Activated CD8-positive, alpha-beta T cell treated with anti-CD3 and anti-CD28 coated beads, Interleukin-2, amount 10 ng/mL, durations not matched to agents 7 days and 5 days (primary cell): ENCODE results near the gene NAXD. TPM values are rescaled to one million over a fixed set of nuclear protein-coding genes. Genes with fewer than 3 reads are reported as not detected.
"Not testable (repeated sequence)": the region's sequence is repeated elsewhere in the genome, so short reads cannot be mapped to it uniquely, and the experiment has no call there.

ENCODE experiments used
- ATAC-seq: fragments of 150-1000 bp; cut with Tn5 transposase; one replicate; pipeline ENCODE4 v1.10.0; 2021; ENCODE audit warnings: moderate library complexity
- CTCF ChIA-PET: fragments of 350-600 bp; sonication (Branson Sonifier 250); formaldehyde crosslinking; loops from one replicate; lab custom pipeline; 2021; ENCODE audit warnings: antibody characterized with exemption; lab: Charles Lee
- POLR2A ChIA-PET: fragments of 350-600 bp; sonication (Branson Sonifier 250); formaldehyde crosslinking; loops from one replicate; lab custom pipeline; 2021; ENCODE audit warnings: antibody characterized with exemption; lab: Charles Lee
- DNase-seq: peaks from one replicate; pipeline ENCODE4 v3.0.0-alpha.2; 2020
- H3K27ac Mint-ChIP-seq: one replicate; pipeline ENCODE4 v1.8.0; 2021; ENCODE audit warnings: mild to moderate bottlenecking, mixed read lengths
- H3K27me3 Mint-ChIP-seq: one replicate; pipeline ENCODE4 v1.8.0; 2021; ENCODE audit warnings: low read depth, mixed read lengths
- H3K36me3 Mint-ChIP-seq: one replicate; pipeline ENCODE4 v1.8.0; 2021; ENCODE audit warnings: low read depth, mixed read lengths
- H3K4me1 Mint-ChIP-seq: one replicate; pipeline ENCODE4 v1.8.0; 2021; ENCODE audit warnings: low read depth, mixed read lengths
- H3K4me3 Mint-ChIP-seq: one replicate; pipeline ENCODE4 v1.8.0; 2021; ENCODE audit warnings: mild to moderate bottlenecking, mixed read lengths
- H3K9me3 Mint-ChIP-seq: one replicate; pipeline ENCODE4 v1.8.0; 2022; ENCODE audit warnings: mixed read lengths; ENCODE audit not compliant: insufficient read depth
- total RNA-seq, 2 experiments: library from RNA; stranded (reverse); gene quantifications; one replicate each; pipeline ENCODE4 v1.2.3, GENCODE V29; 2021

Gene NAXD
- total RNA-seq, 2 experiments from 2014 or later = 23.7 to 24.3 TPM

GRCh38 chr13:110600980-110601379, 14.4 kb upstream of the NAXD start:
- ChIA-PET POLR2A (interaction anchor here (1.3 kb wide), 1 partner anchor 16 kb away, joined by 3 read pairs; no protein-coding TSS in a partner anchor), CTCF (interaction anchor here (0.6 kb wide), 1 partner anchor 10 kb away, joined by 3 read pairs; no protein-coding TSS in a partner anchor)
- peaks cover 3% of the 10 kb centered on the region for H3K27me3 Mint-ChIP-seq
- DNase-seq (no peak), ATAC-seq (no peak)
- no peak overlapping the region for H3K4me3 Mint-ChIP-seq
- H3K4me1 Mint-ChIP-seq = no peaks in the 10 kb centered on the region
- no peak overlapping the region for H3K27ac Mint-ChIP-seq
- no peaks in the 10 kb centered on the region for H3K36me3 Mint-ChIP-seq
- H3K9me3 Mint-ChIP-seq = no peaks in the 10 kb centered on the region

- DNase-seq = no peak
- Mint-ChIP-seq H3K36me3 (no peaks in the 10 kb centered on the region), H3K4me3 (no peak overlapping the region), H3K27ac (no peak overlapping the region), H3K9me3 (no peaks in the 10 kb centered on the region), H3K27me3 (no peaks in the 10 kb centered on the region), H3K4me1 (no peaks in the 10 kb centered on the region)
- ATAC-seq = no peak
- POLR2A ChIA-PET = no interaction called here
- CTCF ChIA-PET = no interaction called here
These were observed 10.2 kb upstream of the NAXD start for GRCh38 chr13:110605132-110605531.

- H3K4me1 Mint-ChIP-seq, DNase-seq, H3K4me3 Mint-ChIP-seq, H3K27me3 Mint-ChIP-seq, H3K36me3 Mint-ChIP-seq, H3K9me3 Mint-ChIP-seq, H3K27ac Mint-ChIP-seq, POLR2A ChIA-PET, ATAC-seq, CTCF ChIA-PET: not testable (repeated sequence)
These were observed 9.1 kb upstream of the NAXD start for GRCh38 chr13:110606281-110606680.

GRCh38 chr13:110607675-110608224, 7.6 kb upstream of the NAXD start:
- Mint-ChIP-seq H3K4me3 (no peak overlapping the region), H3K27ac (no peak overlapping the region), H3K36me3 (no peaks in the 10 kb centered on the region), H3K27me3 (peaks cover 4% of the 10 kb centered on the region), H3K9me3 (no peaks in the 10 kb centered on the region), H3K4me1 (no peaks in the 10 kb centered on the region)
- POLR2A ChIA-PET = no interaction called here
- CTCF ChIA-PET = no interaction called here
- no peak for DNase-seq
- ATAC-seq = no peak

- no peak overlapping the region for H3K4me3 Mint-ChIP-seq
- peaks cover 4% of the 10 kb centered on the region for H3K27me3 Mint-ChIP-seq
- H3K4me1 Mint-ChIP-seq = peaks cover 6% of the 10 kb centered on the region
- no peak overlapping the region for H3K27ac Mint-ChIP-seq
- ChIA-PET POLR2A (no interaction called here), CTCF (interaction anchor here (0.7 kb wide), 1 partner anchor 10 kb away, joined by 3 read pairs; no protein-coding TSS in a partner anchor)
- H3K9me3 Mint-ChIP-seq = peaks cover 4% of the 10 kb centered on the region
- H3K36me3 Mint-ChIP-seq = peaks cover 4% of the 10 kb centered on the region
- ATAC-seq (no peak), DNase-seq (no peak)
These were observed 4.3 kb upstream of the NAXD start for GRCh38 chr13:110610955-110611595.

GRCh38 chr13:110615005-110615321, 382 bp upstream of the NAXD start:
- Mint-ChIP-seq H3K9me3 (peaks cover 4% of the 10 kb centered on the region), H3K36me3 (peaks cover 6% of the 10 kb centered on the region), H3K4me3 (peak overlapping the region; percentile 96), H3K27ac (peak overlapping the region; percentile 95), H3K27me3 (peaks cover 4% of the 10 kb centered on the region), H3K4me1 (peaks cover 29% of the 10 kb centered on the region)
- DNase-seq (no peak), ATAC-seq (no peak)
- ChIA-PET CTCF (interaction anchor here (1.3 kb wide), 1 partner anchor 21 kb away, joined by 5 read pairs; no protein-coding TSS in a partner anchor), POLR2A (interaction anchor here (1.8 to 3.8 kb wide), 2 partner anchors 97 to 101 kb away, joined by 11 to 22 read pairs; no protein-coding TSS in a partner anchor)

GRCh38 chr13:110616103-110617101, 1.1 kb downstream of the NAXD start:
- ATAC-seq = peak; percentile 44
- POLR2A ChIA-PET = interaction anchor here (0.9 to 3.8 kb wide), 5 partner anchors 13 to 299 kb away, joined by 3 to 22 read pairs (median 4); no protein-coding TSS in a partner anchor
- peaks cover 29% of the 10 kb centered on the region for H3K4me1 Mint-ChIP-seq

GRCh38 chr13:110617321-110618072, 2.2 kb downstream of the NAXD start:
- ATAC-seq (no peak), DNase-seq (no peak)
- H3K9me3 Mint-ChIP-seq = peaks cover 4% of the 10 kb centered on the region
- no peaks in the 10 kb centered on the region for H3K27me3 Mint-ChIP-seq
- ChIA-PET POLR2A (interaction anchor here (1.1 to 3.8 kb wide), 2 partner anchors 95 to 298 kb away, joined by 4 to 22 read pairs; no protein-coding TSS in a partner anchor), CTCF (interaction anchor here (0.8 to 2.0 kb wide), 9 partner anchors 19 to 298 kb away, joined by 3 to 7 read pairs (median 3); no protein-coding TSS in a partner anchor)
- peaks cover 29% of the 10 kb centered on the region for H3K4me1 Mint-ChIP-seq
- H3K36me3 Mint-ChIP-seq = peaks cover 6% of the 10 kb centered on the region
- no peak overlapping the region for H3K4me3 Mint-ChIP-seq
- H3K27ac Mint-ChIP-seq = no peak overlapping the region

More at GRCh38 chr13:110616103-110617101, 1.1 kb downstream of the NAXD start:
- peak; percentile 52 for DNase-seq
- Mint-ChIP-seq H3K36me3 (peaks cover 6% of the 10 kb centered on the region), H3K27ac (peak overlapping the region; percentile 95), H3K9me3 (peaks cover 4% of the 10 kb centered on the region), H3K27me3 (peaks cover 3% of the 10 kb centered on the region), H3K4me3 (peak overlapping the region; percentile 96)
- CTCF ChIA-PET = interaction anchor here (0.7 to 2.0 kb wide), 14 partner anchors 20 to 299 kb away, joined by 3 to 7 read pairs (median 3); no protein-coding TSS in a partner anchor

- DNase-seq = no peak
- ChIA-PET POLR2A (no interaction called here), CTCF (no interaction called here)
- Mint-ChIP-seq H3K4me3 (no peak overlapping the region), H3K9me3 (peaks cover 4% of the 10 kb centered on the region), H3K27me3 (no peaks in the 10 kb centered on the region), H3K27ac (no peak overlapping the region), H3K4me1 (peaks cover 29% of the 10 kb centered on the region), H3K36me3 (peaks cover 12% of the 10 kb centered on the region)
- ATAC-seq = no peak
These were observed 2.8 kb downstream of the NAXD start for GRCh38 chr13:110618167-110618566.

GRCh38 chr13:110618780-110619179, 3.4 kb downstream of the NAXD start:
- H3K4me3 Mint-ChIP-seq = no peak overlapping the region
- H3K4me1 Mint-ChIP-seq = peaks cover 29% of the 10 kb centered on the region
- peaks cover 16% of the 10 kb centered on the region for H3K36me3 Mint-ChIP-seq
- ATAC-seq = no peak
- H3K27me3 Mint-ChIP-seq = no peaks in the 10 kb centered on the region
- ChIA-PET CTCF (no interaction called here), POLR2A (no interaction called here)
- H3K27ac Mint-ChIP-seq = no peak overlapping the region
- no peak for DNase-seq
- no peaks in the 10 kb centered on the region for H3K9me3 Mint-ChIP-seq

- DNase-seq (no peak), ATAC-seq (no peak)
- no peak overlapping the region for H3K27ac Mint-ChIP-seq
- H3K27me3 Mint-ChIP-seq = no peaks in the 10 kb centered on the region
- no peaks in the 10 kb centered on the region for H3K9me3 Mint-ChIP-seq
- no peak overlapping the region for H3K4me3 Mint-ChIP-seq
- ChIA-PET POLR2A (no interaction called here), CTCF (interaction anchor here (1.0 kb wide), 1 partner anchor 61 kb away, joined by 3 read pairs; no protein-coding TSS in a partner anchor)
- H3K36me3 Mint-ChIP-seq = peaks cover 15% of the 10 kb centered on the region
- peaks cover 23% of the 10 kb centered on the region for H3K4me1 Mint-ChIP-seq
These were observed 5.3 kb downstream of the NAXD start for GRCh38 chr13:110620596-110620995.
